WERI-Rb-1 (cell line): ENCODE results near the gene KRT84.

Source experiments
- DNase-seq: peaks from one replicate; pipeline ENCODE4 v3.0.0-alpha.2; 2020
- H3K27ac ChIP-seq: fragments of 250-450 bp; sonication (Bioruptor Pico); 2 replicates; pipeline ENCODE4 v1.5.1; 2020; ENCODE audit warnings: mild to moderate bottlenecking, moderate library complexity
- H3K27me3 ChIP-seq: fragments of 250-450 bp; sonication (Bioruptor Pico); 2 replicates; pipeline ENCODE4 v1.5.1; 2021; ENCODE audit warnings: mild to moderate bottlenecking, low read depth, moderate library complexity; ENCODE audit not compliant: insufficient read depth, severe bottlenecking
- H3K36me3 ChIP-seq: fragments of 250-450 bp; sonication (Bioruptor Pico); 2 replicates; pipeline ENCODE4 v1.5.1; 2020; ENCODE audit warnings: mild to moderate bottlenecking, moderate library complexity
- H3K4me3 ChIP-seq: 2 replicates; pipeline ENCODE4 v1.5.1; 2011; ENCODE audit warnings: low read depth, mild to moderate bottlenecking, control low read depth, low read length
- H3K9me3 ChIP-seq: fragments of 250-450 bp; sonication (Bioruptor Pico); 2 replicates; pipeline ENCODE4 v1.5.1; 2021; ENCODE audit warnings: mild to moderate bottlenecking, moderate library complexity; ENCODE audit not compliant: severe bottlenecking
- TF ChIP-seq, protein P1 (sequence below): IDR thresholded peaks from 2 replicates; pipeline ENCODE4 v1.5.1; 2011; ENCODE audit warnings: low read depth, mild to moderate bottlenecking, control low read depth, inconsistent platforms, low read length

The KRT84 gene

GRCh38 chr12:52360663-52361271, 24.7 kb downstream of the KRT84 start:
- H3K36me3 ChIP-seq: no peaks in the 10 kb centered on the region
- no peak overlapping the region for H3K27ac ChIP-seq
- H3K27me3 ChIP-seq: peaks cover 6% of the 10 kb centered on the region
- DNase-seq: no peak
- no peak overlapping the region for H3K4me3 ChIP-seq
- TF ChIP-seq, protein P1, sequence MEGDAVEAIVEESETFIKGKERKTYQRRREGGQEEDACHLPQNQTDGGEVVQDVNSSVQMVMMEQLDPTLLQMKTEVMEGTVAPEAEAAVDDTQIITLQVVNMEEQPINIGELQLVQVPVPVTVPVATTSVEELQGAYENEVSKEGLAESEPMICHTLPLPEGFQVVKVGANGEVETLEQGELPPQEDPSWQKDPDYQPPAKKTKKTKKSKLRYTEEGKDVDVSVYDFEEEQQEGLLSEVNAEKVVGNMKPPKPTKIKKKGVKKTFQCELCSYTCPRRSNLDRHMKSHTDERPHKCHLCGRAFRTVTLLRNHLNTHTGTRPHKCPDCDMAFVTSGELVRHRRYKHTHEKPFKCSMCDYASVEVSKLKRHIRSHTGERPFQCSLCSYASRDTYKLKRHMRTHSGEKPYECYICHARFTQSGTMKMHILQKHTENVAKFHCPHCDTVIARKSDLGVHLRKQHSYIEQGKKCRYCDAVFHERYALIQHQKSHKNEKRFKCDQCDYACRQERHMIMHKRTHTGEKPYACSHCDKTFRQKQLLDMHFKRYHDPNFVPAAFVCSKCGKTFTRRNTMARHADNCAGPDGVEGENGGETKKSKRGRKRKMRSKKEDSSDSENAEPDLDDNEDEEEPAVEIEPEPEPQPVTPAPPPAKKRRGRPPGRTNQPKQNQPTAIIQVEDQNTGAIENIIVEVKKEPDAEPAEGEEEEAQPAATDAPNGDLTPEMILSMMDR: no peak
- H3K9me3 ChIP-seq: no peaks in the 10 kb centered on the region

DNA sequence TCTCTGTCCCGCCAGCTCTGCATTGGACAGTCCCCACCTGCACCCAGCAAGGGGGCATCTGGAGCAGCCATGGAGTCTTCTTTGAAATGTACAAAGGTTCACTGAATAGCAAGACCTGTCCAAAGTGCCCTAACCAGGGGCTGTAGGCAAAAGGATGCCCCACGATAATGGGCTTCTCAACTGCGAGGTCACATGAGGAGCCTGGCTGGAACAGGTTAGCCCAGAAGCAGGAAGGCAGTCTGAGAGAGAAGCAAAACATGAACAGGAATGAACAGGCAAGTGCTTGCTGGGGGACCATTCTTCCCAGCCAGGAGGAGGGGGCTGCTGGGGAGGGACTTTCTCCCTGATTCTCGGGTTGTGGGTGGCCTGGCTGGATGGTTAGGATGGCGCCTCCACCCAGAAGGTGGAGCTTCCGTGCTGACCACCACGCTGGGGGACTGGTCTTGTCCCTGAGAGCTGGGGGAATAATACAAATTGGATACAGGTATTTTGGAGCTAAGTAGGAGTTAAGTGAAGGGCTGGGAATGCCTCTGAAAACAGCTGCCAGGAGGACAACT, 25.3 kb downstream of the KRT84 start:
- TF ChIP-seq, protein P1: no peak
- Histone ChIP-seq H3K36me3 (no peaks in the 10 kb centered on the region), H3K9me3 (no peaks in the 10 kb centered on the region), H3K4me3 (no peak overlapping the region), H3K27ac (no peak overlapping the region), H3K27me3 (peaks cover 6% of the 10 kb centered on the region)
- DNase-seq: no peak

DNA sequence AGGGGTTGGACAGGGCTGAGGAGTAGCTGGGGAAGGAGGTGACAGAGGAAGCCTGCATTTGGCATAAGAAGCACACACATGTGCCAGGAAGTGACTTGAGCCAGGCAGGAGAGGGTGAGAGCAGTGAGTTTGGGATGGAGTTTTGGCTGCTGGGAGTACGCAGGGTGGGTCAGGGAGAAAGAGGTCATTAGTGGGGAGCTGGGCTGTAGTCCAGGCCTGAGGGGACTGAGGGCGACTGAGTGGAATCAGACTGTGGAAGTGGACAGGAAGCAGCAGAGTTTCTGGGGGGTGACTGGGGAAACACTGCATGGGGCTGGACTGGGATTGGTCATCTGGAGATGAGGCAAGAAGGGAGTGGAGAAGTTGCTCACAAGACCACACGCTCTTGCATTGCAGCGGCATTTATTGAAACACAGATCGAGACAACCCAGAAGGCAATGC, 25.8 kb downstream of the KRT84 start:
- Histone ChIP-seq H3K36me3 (no peaks in the 10 kb centered on the region), H3K4me3 (no peak overlapping the region), H3K27me3 (peaks cover under 1% of the 10 kb centered on the region), H3K27ac (no peak overlapping the region), H3K9me3 (no peaks in the 10 kb centered on the region)
- no peak for DNase-seq
- TF ChIP-seq, protein P1: no peak

DNA sequence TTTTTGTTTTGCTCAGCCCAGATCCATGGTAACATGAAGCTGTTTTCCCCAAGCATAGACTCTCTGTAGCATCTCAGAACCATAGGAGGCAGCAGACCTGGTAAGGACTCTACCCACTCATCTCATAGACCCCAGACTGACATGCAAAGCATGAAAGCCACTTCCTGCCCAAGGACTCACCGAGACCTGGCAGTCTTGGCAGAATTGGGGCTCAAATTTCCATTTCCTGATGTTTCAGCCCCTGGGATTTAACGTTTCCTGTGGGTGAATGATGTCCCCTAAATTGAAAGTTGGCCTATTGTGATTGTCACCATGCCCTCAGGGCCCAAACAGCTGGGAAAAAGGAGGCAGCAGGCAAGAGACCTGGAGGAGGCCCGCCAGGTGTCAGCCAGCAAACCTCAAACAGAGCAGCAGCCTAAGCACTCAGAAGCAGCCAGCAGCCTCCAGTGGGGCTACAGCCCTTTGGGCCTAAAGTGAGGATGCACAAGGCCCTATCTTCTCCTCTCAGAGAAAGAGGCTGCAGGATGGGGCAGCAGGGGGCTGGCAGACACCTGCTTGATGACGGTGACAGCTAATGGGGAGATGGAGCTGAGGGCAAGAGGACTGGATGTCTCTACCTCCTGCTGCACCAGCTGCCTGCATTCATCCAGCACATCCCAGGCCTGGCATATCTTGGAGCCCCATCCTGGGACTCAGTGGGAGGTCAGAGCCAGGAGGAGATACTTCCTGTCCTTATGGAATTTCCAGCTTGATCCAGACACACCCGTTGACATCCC, 26.7 kb downstream of the KRT84 start:
- DNase-seq: no peak
- Histone ChIP-seq H3K4me3 (no peak overlapping the region), H3K9me3 (no peaks in the 10 kb centered on the region), H3K36me3 (no peaks in the 10 kb centered on the region), H3K27me3 (no peaks in the 10 kb centered on the region), H3K27ac (no peak overlapping the region)
- TF ChIP-seq, protein P1: no peak

GRCh38 chr12:52356762-52357580, 28.5 kb downstream of the KRT84 start:
- TF ChIP-seq, protein P1: no peak
- Histone ChIP-seq H3K9me3 (no peaks in the 10 kb centered on the region), H3K36me3 (no peaks in the 10 kb centered on the region), H3K27ac (no peak overlapping the region), H3K27me3 (no peaks in the 10 kb centered on the region), H3K4me3 (no peak overlapping the region)
- no peak for DNase-seq
